ENCODE measurements around the gene SPRYD4.
A peak's percentile ranks its signal among the peaks of the same experiment; 100 is the strongest.

The SPRYD4 gene

DNA sequence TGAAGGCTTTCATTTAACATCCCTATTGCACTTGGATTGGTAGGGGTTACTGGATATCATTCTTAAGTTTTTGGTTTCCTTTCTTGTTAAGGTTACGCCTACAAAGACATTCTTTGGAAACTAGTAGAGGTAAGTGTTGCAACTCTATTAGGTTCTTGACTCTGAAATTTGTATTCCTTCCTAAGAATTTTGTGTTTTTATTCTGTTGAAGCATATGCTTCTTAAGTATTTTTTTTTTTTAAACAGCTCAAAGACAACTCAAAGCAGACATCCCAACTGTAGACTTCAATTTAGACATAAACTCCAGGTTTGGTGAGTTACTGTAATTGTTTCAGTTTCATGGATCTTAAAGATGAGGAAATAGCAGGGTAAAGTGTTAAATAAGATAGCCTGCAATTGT, 52.1 kb downstream of the SPRYD4 start:
- ATAC-seq, result no peak
- TF ChIP-seq, protein P1, sequence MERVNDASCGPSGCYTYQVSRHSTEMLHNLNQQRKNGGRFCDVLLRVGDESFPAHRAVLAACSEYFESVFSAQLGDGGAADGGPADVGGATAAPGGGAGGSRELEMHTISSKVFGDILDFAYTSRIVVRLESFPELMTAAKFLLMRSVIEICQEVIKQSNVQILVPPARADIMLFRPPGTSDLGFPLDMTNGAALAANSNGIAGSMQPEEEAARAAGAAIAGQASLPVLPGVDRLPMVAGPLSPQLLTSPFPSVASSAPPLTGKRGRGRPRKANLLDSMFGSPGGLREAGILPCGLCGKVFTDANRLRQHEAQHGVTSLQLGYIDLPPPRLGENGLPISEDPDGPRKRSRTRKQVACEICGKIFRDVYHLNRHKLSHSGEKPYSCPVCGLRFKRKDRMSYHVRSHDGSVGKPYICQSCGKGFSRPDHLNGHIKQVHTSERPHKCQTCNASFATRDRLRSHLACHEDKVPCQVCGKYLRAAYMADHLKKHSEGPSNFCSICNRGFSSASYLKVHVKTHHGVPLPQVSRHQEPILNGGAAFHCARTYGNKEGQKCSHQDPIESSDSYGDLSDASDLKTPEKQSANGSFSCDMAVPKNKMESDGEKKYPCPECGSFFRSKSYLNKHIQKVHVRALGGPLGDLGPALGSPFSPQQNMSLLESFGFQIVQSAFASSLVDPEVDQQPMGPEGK (CRISPR knock-in tag; IDR thresholded peaks at IDR 0.05; ENCODE audit: borderline replicate concordance), result no peak
- TF ChIP-seq ISL1 (CRISPR knock-in tag; IDR thresholded peaks at IDR 0.05) (no peak), ZC3H10 (CRISPR knock-in tag; IDR thresholded peaks at IDR 0.05) (no peak)

DNA sequence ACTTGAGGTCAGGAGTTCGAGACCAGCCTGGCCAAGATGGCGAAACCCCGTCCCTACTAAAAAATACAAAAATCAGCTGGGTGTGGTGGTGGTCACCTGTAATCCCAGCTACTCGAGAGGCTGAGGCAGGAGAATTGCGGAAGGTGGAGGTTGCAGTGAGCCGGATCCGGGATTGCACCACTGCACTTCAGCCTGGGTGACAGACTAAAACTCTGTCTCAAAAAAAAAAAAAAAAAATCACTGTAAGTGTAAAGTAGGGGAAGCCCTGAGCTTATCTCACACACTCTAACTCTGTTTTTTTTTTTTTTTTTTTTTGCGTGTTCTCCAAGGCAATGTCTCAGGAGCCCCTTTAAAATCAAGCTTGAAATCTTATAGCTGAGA, 52.8 kb downstream of the SPRYD4 start:
- TF ChIP-seq PPARA (CRISPR knock-in tag; IDR thresholded peaks at IDR 0.05; ENCODE audit: borderline replicate concordance) (no peak), ZFP30 (CRISPR knock-in tag; IDR thresholded peaks at IDR 0.05) (no peak), ESRRG (CRISPR knock-in tag; IDR thresholded peaks at IDR 0.05) (no peak), ISL1 (CRISPR knock-in tag; IDR thresholded peaks at IDR 0.05) (no peak), RARB (CRISPR knock-in tag; IDR thresholded peaks at IDR 0.05) (no peak), ZFP3 (CRISPR knock-in tag; IDR thresholded peaks at IDR 0.05) (no peak), SNAI2 (CRISPR knock-in tag; IDR thresholded peaks at IDR 0.05) (no peak)
- TF ChIP-seq, protein P2, sequence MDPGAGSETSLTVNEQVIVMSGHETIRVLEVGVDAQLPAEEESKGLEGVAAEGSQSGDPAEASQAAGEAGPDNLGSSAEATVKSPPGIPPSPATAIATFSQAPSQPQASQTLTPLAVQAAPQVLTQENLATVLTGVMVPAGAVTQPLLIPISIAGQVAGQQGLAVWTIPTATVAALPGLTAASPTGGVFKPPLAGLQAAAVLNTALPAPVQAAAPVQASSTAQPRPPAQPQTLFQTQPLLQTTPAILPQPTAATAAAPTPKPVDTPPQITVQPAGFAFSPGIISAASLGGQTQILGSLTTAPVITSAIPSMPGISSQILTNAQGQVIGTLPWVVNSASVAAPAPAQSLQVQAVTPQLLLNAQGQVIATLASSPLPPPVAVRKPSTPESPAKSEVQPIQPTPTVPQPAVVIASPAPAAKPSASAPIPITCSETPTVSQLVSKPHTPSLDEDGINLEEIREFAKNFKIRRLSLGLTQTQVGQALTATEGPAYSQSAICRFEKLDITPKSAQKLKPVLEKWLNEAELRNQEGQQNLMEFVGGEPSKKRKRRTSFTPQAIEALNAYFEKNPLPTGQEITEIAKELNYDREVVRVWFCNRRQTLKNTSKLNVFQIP (CRISPR knock-in tag; IDR thresholded peaks at IDR 0.05; ENCODE audit: borderline replicate concordance, low read depth), result no peak
- peak; percentile 5 for ATAC-seq

DNA sequence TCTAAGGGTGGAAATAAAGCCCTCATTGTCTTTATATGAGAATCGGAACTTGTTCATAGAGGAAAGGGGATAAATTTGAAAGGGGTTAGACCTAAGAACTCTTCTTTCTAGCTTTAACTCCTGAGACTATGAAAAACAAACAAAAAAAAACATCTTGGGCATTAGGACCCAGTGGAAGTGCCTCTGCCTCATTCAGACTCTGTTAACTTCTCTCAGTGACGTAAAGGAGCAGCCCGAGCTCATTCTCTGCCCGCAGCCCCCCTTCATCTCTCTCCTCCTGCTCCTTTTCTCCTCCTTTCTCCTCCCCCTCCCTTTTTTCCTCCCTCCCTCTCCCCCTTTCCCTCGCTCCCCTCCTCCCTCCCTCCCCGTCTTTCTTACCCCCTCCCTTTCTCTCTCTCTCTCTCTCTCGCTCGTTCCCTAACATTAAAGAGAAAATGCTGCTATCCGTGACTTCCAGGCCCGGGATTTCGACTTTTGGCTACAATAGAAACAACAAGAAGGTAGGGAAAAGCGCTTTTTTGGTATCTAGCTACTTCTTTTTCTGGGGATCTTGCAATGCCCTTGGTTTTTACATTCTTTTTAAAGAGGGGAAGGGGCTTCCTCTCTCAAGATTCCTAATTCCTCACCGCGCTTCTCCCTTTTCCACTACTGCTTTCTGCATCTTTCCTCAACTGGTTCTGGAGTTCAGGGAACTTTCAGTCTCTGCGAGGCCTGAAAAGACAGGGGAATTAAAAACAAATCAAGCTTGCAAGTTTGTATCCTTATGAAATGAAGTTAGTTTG, 53.4 kb downstream of the SPRYD4 start, which contains the start of gene RBMS2:
Gene RBMS2, plus strand, starts transcription at position 231 of the 782 bp plus-strand sequence. Its CDS starts 204 bp downstream, at position 435.
- ATAC-seq, result peak; percentile 95

More for the DNA sequence above, 53.4 kb downstream of the SPRYD4 start, which contains the start of gene RBMS2:
- TF ChIP-seq, protein P3, sequence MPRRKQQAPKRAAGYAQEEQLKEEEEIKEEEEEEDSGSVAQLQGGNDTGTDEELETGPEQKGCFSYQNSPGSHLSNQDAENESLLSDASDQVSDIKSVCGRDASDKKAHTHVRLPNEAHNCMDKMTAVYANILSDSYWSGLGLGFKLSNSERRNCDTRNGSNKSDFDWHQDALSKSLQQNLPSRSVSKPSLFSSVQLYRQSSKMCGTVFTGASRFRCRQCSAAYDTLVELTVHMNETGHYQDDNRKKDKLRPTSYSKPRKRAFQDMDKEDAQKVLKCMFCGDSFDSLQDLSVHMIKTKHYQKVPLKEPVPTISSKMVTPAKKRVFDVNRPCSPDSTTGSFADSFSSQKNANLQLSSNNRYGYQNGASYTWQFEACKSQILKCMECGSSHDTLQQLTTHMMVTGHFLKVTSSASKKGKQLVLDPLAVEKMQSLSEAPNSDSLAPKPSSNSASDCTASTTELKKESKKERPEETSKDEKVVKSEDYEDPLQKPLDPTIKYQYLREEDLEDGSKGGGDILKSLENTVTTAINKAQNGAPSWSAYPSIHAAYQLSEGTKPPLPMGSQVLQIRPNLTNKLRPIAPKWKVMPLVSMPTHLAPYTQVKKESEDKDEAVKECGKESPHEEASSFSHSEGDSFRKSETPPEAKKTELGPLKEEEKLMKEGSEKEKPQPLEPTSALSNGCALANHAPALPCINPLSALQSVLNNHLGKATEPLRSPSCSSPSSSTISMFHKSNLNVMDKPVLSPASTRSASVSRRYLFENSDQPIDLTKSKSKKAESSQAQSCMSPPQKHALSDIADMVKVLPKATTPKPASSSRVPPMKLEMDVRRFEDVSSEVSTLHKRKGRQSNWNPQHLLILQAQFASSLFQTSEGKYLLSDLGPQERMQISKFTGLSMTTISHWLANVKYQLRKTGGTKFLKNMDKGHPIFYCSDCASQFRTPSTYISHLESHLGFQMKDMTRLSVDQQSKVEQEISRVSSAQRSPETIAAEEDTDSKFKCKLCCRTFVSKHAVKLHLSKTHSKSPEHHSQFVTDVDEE (CRISPR knock-in tag; IDR thresholded peaks at IDR 0.05), result no peak
- TF ChIP-seq SNAI2 (CRISPR knock-in tag; IDR thresholded peaks at IDR 0.05) (no peak), ZC3H10 (CRISPR knock-in tag; IDR thresholded peaks at IDR 0.05) (no peak), ZFP30 (CRISPR knock-in tag; IDR thresholded peaks at IDR 0.05) (no peak), BACH2 (CRISPR knock-in tag; IDR thresholded peaks at IDR 0.05; ENCODE audit: borderline replicate concordance) (no peak), ISL1 (CRISPR knock-in tag; IDR thresholded peaks at IDR 0.05) (no peak), ZFP3 (CRISPR knock-in tag; IDR thresholded peaks at IDR 0.05) (no peak), ARNTL (CRISPR knock-in tag; IDR thresholded peaks at IDR 0.05; ENCODE audit: borderline replicate concordance, low read depth) (no peak), TCF4 (CRISPR knock-in tag; IDR thresholded peaks at IDR 0.05; ENCODE audit: borderline replicate concordance) (no peak), PPARA (CRISPR knock-in tag; IDR thresholded peaks at IDR 0.05; ENCODE audit: borderline replicate concordance) (no peak)
- TF ChIP-seq, protein P4, sequence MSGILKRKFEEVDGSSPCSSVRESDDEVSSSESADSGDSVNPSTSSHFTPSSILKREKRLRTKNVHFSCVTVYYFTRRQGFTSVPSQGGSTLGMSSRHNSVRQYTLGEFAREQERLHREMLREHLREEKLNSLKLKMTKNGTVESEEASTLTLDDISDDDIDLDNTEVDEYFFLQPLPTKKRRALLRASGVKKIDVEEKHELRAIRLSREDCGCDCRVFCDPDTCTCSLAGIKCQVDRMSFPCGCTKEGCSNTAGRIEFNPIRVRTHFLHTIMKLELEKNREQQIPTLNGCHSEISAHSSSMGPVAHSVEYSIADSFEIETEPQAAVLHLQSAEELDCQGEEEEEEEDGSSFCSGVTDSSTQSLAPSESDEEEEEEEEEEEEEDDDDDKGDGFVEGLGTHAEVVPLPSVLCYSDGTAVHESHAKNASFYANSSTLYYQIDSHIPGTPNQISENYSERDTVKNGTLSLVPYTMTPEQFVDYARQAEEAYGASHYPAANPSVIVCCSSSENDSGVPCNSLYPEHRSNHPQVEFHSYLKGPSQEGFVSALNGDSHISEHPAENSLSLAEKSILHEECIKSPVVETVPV (CRISPR knock-in tag; IDR thresholded peaks at IDR 0.05), result no peak
- TF ChIP-seq, protein P1 (CRISPR knock-in tag; IDR thresholded peaks at IDR 0.05; ENCODE audit: borderline replicate concordance), result no peak

Data from SK-N-SH treated with all-trans-retinoic acid at 6 μM for 48 hours (cell line).